Keratinocyte (primary cell): ENCODE measurements around the gene EFNA1.

Source experiments
- EZH2 ChIP-seq: IDR thresholded peaks from one replicate; pipeline ENCODE4 v1.6.1; 2012; ENCODE audit warnings: inconsistent platforms, mild to moderate bottlenecking, low read length, moderate library complexity
- TF ChIP-seq, protein P1 (sequence below), 3 experiments: IDR thresholded peaks in 1 of 3; conservative IDR thresholded peaks in 1 of 3; optimal IDR thresholded peaks in 1 of 3; 2 replicates in 2 of 3; 3 replicates in 1 of 3; pipeline versions ENCODE3 to v1.5.1; 2011; ENCODE audit warnings: low read length in 3 of 3, mild to moderate bottlenecking in 3 of 3, moderate library complexity in 2 of 3, control low read depth in 1 of 3, inconsistent platforms in 1 of 3; ENCODE audit not compliant: insufficient read depth in 2 of 3; ENCODE audit errors: extremely low read depth in 1 of 3

GRCh38 chr1:155086856-155087535 lies 40.7 kb upstream of the EFNA1 start:
- TF ChIP-seq, protein P1, sequence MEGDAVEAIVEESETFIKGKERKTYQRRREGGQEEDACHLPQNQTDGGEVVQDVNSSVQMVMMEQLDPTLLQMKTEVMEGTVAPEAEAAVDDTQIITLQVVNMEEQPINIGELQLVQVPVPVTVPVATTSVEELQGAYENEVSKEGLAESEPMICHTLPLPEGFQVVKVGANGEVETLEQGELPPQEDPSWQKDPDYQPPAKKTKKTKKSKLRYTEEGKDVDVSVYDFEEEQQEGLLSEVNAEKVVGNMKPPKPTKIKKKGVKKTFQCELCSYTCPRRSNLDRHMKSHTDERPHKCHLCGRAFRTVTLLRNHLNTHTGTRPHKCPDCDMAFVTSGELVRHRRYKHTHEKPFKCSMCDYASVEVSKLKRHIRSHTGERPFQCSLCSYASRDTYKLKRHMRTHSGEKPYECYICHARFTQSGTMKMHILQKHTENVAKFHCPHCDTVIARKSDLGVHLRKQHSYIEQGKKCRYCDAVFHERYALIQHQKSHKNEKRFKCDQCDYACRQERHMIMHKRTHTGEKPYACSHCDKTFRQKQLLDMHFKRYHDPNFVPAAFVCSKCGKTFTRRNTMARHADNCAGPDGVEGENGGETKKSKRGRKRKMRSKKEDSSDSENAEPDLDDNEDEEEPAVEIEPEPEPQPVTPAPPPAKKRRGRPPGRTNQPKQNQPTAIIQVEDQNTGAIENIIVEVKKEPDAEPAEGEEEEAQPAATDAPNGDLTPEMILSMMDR (optimal IDR thresholded peaks at IDR 0.05 in 1 of 3, IDR thresholded peaks at IDR 0.05 in 1 of 3, conservative IDR thresholded peaks at IDR 0.05 in 1 of 3; ENCODE audit: extremely low read depth in 1 of 3, insufficient read depth in 2 of 3, low read length in 3 of 3) = no peak
- TF ChIP-seq EZH2 = no peak
